ENCODE data around the gene FRS2.

The FRS2 gene

GRCh38 chr12:69490920-69491643, 20.9 kb downstream of the FRS2 start:
- no peaks in the 10 kb centered on the region for H3K27me3 ChIP-seq (ENCODE audit: control insufficient read depth, insufficient read depth, low read length)
- H3K27ac ChIP-seq (ENCODE audit: low read depth, low read length): no peak overlapping the region
- no peaks in the 10 kb centered on the region for H3K4me1 ChIP-seq (ENCODE audit: control insufficient read depth, insufficient read depth, low read length)
- no peak overlapping the region for H3K4me3 ChIP-seq (ENCODE audit: low read length)
- no peaks in the 10 kb centered on the region for H3K36me3 ChIP-seq (ENCODE audit: control insufficient read depth, insufficient read depth, low read length)
- H3K9ac ChIP-seq (ENCODE audit: low read length): no peak overlapping the region

GRCh38 chr12:69492739-69493138, 22.6 kb downstream of the FRS2 start:
- Histone ChIP-seq H3K4me3 (ENCODE audit: low read length) (no peak overlapping the region), H3K36me3 (ENCODE audit: control insufficient read depth, insufficient read depth, low read length) (no peaks in the 10 kb centered on the region), H3K27ac (ENCODE audit: low read depth, low read length) (no peak overlapping the region), H3K4me1 (ENCODE audit: control insufficient read depth, insufficient read depth, low read length) (peaks cover 4% of the 10 kb centered on the region), H3K9ac (ENCODE audit: low read length) (no peak overlapping the region), H3K27me3 (ENCODE audit: control insufficient read depth, insufficient read depth, low read length) (no peaks in the 10 kb centered on the region)

GRCh38 chr12:69495071-69495470, 24.9 kb downstream of the FRS2 start:
- H3K27me3 ChIP-seq (ENCODE audit: control insufficient read depth, insufficient read depth, low read length): no peaks in the 10 kb centered on the region
- H3K36me3 ChIP-seq (ENCODE audit: control insufficient read depth, insufficient read depth, low read length): no peaks in the 10 kb centered on the region
- no peak overlapping the region for H3K9ac ChIP-seq (ENCODE audit: low read length)
- H3K4me3 ChIP-seq (ENCODE audit: low read length): no peak overlapping the region
- H3K4me1 ChIP-seq (ENCODE audit: control insufficient read depth, insufficient read depth, low read length): peaks cover 4% of the 10 kb centered on the region
- no peak overlapping the region for H3K27ac ChIP-seq (ENCODE audit: low read depth, low read length)

- H3K9ac ChIP-seq (ENCODE audit: low read length): no peak overlapping the region
- no peaks in the 10 kb centered on the region for H3K27me3 ChIP-seq (ENCODE audit: control insufficient read depth, insufficient read depth, low read length)
- H3K4me3 ChIP-seq (ENCODE audit: low read length): no peak overlapping the region
- H3K27ac ChIP-seq (ENCODE audit: low read depth, low read length): no peak overlapping the region
- no peaks in the 10 kb centered on the region for H3K36me3 ChIP-seq (ENCODE audit: control insufficient read depth, insufficient read depth, low read length)
- H3K4me1 ChIP-seq (ENCODE audit: control insufficient read depth, insufficient read depth, low read length): peaks cover 4% of the 10 kb centered on the region
Observed at GRCh38 chr12:69497308-69498026, 27.3 kb downstream of the FRS2 start.

GRCh38 chr12:69500631-69501030, 30.4 kb downstream of the FRS2 start:
- Histone ChIP-seq H3K4me3 (ENCODE audit: low read length) (no peak overlapping the region), H3K36me3 (ENCODE audit: control insufficient read depth, insufficient read depth, low read length) (no peaks in the 10 kb centered on the region), H3K4me1 (ENCODE audit: control insufficient read depth, insufficient read depth, low read length) (peaks cover 4% of the 10 kb centered on the region), H3K27ac (ENCODE audit: low read depth, low read length) (no peak overlapping the region), H3K9ac (ENCODE audit: low read length) (no peak overlapping the region), H3K27me3 (ENCODE audit: control insufficient read depth, insufficient read depth, low read length) (no peaks in the 10 kb centered on the region)

- no peaks in the 10 kb centered on the region for H3K27me3 ChIP-seq (ENCODE audit: control insufficient read depth, insufficient read depth, low read length)
- no peak overlapping the region for H3K4me3 ChIP-seq (ENCODE audit: low read length)
- H3K4me1 ChIP-seq (ENCODE audit: control insufficient read depth, insufficient read depth, low read length): peaks cover 4% of the 10 kb centered on the region
- H3K36me3 ChIP-seq (ENCODE audit: control insufficient read depth, insufficient read depth, low read length): no peaks in the 10 kb centered on the region
- H3K9ac ChIP-seq (ENCODE audit: low read length): no peak overlapping the region
- no peak overlapping the region for H3K27ac ChIP-seq (ENCODE audit: low read depth, low read length)
Observed at GRCh38 chr12:69501154-69501895, 31.1 kb downstream of the FRS2 start.

- Histone ChIP-seq H3K4me1 (ENCODE audit: control insufficient read depth, insufficient read depth, low read length) (peaks cover 2% of the 10 kb centered on the region), H3K27me3 (ENCODE audit: control insufficient read depth, insufficient read depth, low read length) (no peaks in the 10 kb centered on the region), H3K27ac (ENCODE audit: low read depth, low read length) (no peak overlapping the region), H3K4me3 (ENCODE audit: low read length) (no peak overlapping the region), H3K36me3 (ENCODE audit: control insufficient read depth, insufficient read depth, low read length) (no peaks in the 10 kb centered on the region), H3K9ac (ENCODE audit: low read length) (no peak overlapping the region)
Observed at GRCh38 chr12:69502345-69503081, 32.3 kb downstream of the FRS2 start.

- H3K27me3 ChIP-seq (ENCODE audit: control insufficient read depth, insufficient read depth, low read length): no peaks in the 10 kb centered on the region
- no peak overlapping the region for H3K4me3 ChIP-seq (ENCODE audit: low read length)
- no peak overlapping the region for H3K27ac ChIP-seq (ENCODE audit: low read depth, low read length)
- H3K4me1 ChIP-seq (ENCODE audit: control insufficient read depth, insufficient read depth, low read length): peaks cover 10% of the 10 kb centered on the region
- H3K9ac ChIP-seq (ENCODE audit: low read length): no peak overlapping the region
- no peaks in the 10 kb centered on the region for H3K36me3 ChIP-seq (ENCODE audit: control insufficient read depth, insufficient read depth, low read length)
Observed at GRCh38 chr12:69508091-69508490, 37.9 kb downstream of the FRS2 start.

GRCh38 chr12:69508621-69509020, 38.4 kb downstream of the FRS2 start:
- peaks cover 10% of the 10 kb centered on the region for H3K4me1 ChIP-seq (ENCODE audit: control insufficient read depth, insufficient read depth, low read length)
- no peaks in the 10 kb centered on the region for H3K36me3 ChIP-seq (ENCODE audit: control insufficient read depth, insufficient read depth, low read length)
- H3K27me3 ChIP-seq (ENCODE audit: control insufficient read depth, insufficient read depth, low read length): no peaks in the 10 kb centered on the region
- H3K9ac ChIP-seq (ENCODE audit: low read length): no peak overlapping the region
- no peak overlapping the region for H3K27ac ChIP-seq (ENCODE audit: low read depth, low read length)
- H3K4me3 ChIP-seq (ENCODE audit: low read length): no peak overlapping the region

GRCh38 chr12:69509308-69509736, 39.1 kb downstream of the FRS2 start:
- Histone ChIP-seq H3K4me1 (ENCODE audit: control insufficient read depth, insufficient read depth, low read length) (peaks cover 10% of the 10 kb centered on the region), H3K27me3 (ENCODE audit: control insufficient read depth, insufficient read depth, low read length) (no peaks in the 10 kb centered on the region), H3K4me3 (ENCODE audit: low read length) (no peak overlapping the region), H3K27ac (ENCODE audit: low read depth, low read length) (no peak overlapping the region), H3K9ac (ENCODE audit: low read length) (no peak overlapping the region), H3K36me3 (ENCODE audit: control insufficient read depth, insufficient read depth, low read length) (no peaks in the 10 kb centered on the region)

GRCh38 chr12:69509904-69510827, 40.0 kb downstream of the FRS2 start:
- no peaks in the 10 kb centered on the region for H3K27me3 ChIP-seq (ENCODE audit: control insufficient read depth, insufficient read depth, low read length)
- no peak overlapping the region for H3K9ac ChIP-seq (ENCODE audit: low read length)
- H3K4me1 ChIP-seq (ENCODE audit: control insufficient read depth, insufficient read depth, low read length): peaks cover 13% of the 10 kb centered on the region
- no peaks in the 10 kb centered on the region for H3K36me3 ChIP-seq (ENCODE audit: control insufficient read depth, insufficient read depth, low read length)
- H3K4me3 ChIP-seq (ENCODE audit: low read length): no peak overlapping the region
- no peak overlapping the region for H3K27ac ChIP-seq (ENCODE audit: low read depth, low read length)
